ENCODE results near the gene GON4L.
"Not testable (repeated sequence)": the region's sequence is repeated elsewhere in the genome, so short reads cannot be mapped to it uniquely, and the experiment has no call there.

The GON4L gene

DNA sequence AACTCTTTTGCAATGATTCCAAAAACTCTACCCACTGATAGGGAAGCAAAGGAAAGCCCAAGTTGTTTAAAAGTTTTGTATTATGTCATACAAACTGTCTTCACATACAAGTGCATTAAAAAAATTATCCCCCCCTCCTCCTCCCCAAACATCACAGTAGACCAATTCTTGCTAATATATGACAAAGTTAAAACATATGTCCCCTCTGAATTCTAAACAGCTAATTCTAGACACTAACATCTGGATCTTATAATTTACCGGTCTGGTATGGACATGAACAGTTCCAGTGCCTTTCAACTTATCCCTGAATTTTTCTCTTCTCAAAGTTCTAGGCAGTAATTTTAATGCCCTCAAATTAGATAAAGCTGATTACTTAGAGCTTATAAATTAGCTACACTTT lies 40.7 kb upstream of the GON4L start:
- H3K36me3 ChIP-seq (replicated peaks), result peaks cover 49% of the 10 kb centered on the region
- no peak for DNase-seq
- no peaks in the 10 kb centered on the region for H3K27me3 ChIP-seq (replicated peaks)
- H3K27ac ChIP-seq, result no peak overlapping the region
- in situ Hi-C loops (cut with HindIII; ENCODE audit: low pct_ligation_motif_present, low sequenced_read_pairs), result no loop called here
- TF ChIP-seq, protein P1, sequence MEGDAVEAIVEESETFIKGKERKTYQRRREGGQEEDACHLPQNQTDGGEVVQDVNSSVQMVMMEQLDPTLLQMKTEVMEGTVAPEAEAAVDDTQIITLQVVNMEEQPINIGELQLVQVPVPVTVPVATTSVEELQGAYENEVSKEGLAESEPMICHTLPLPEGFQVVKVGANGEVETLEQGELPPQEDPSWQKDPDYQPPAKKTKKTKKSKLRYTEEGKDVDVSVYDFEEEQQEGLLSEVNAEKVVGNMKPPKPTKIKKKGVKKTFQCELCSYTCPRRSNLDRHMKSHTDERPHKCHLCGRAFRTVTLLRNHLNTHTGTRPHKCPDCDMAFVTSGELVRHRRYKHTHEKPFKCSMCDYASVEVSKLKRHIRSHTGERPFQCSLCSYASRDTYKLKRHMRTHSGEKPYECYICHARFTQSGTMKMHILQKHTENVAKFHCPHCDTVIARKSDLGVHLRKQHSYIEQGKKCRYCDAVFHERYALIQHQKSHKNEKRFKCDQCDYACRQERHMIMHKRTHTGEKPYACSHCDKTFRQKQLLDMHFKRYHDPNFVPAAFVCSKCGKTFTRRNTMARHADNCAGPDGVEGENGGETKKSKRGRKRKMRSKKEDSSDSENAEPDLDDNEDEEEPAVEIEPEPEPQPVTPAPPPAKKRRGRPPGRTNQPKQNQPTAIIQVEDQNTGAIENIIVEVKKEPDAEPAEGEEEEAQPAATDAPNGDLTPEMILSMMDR (IDR thresholded peaks at IDR 0.05; ENCODE audit: low read depth, low read length, missing control alignments), result no peak
- H3K4me3 ChIP-seq (ENCODE audit: low read depth, low read length), result no peak overlapping the region

DNA sequence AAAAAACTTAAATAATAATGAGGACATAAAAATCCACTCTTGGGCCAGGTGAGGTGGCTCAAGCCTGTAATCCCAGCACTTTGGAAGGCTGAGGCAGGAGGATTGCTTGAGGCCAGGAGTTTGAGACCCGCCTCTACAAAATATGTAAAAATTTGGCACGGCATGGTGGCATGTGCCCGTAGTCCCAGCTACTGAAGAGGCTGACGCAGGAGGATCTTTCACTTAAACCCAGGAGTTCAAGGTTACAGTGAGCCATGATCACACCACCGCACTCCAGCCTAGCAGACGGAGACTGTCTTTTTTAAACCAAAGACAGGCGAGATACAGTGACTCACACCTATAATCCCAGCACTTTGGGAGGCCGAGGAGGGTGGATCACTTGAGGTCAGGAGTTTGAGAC lies 39.5 kb upstream of the GON4L start:
- H3K4me3 ChIP-seq (ENCODE audit: low read depth, low read length); in situ Hi-C loops (cut with HindIII; ENCODE audit: low pct_ligation_motif_present, low sequenced_read_pairs); DNase-seq; H3K27ac ChIP-seq; H3K27me3 ChIP-seq (replicated peaks): not testable (repeated sequence)
- H3K36me3 ChIP-seq (replicated peaks), result peaks cover 42% of the 10 kb centered on the region

DNA sequence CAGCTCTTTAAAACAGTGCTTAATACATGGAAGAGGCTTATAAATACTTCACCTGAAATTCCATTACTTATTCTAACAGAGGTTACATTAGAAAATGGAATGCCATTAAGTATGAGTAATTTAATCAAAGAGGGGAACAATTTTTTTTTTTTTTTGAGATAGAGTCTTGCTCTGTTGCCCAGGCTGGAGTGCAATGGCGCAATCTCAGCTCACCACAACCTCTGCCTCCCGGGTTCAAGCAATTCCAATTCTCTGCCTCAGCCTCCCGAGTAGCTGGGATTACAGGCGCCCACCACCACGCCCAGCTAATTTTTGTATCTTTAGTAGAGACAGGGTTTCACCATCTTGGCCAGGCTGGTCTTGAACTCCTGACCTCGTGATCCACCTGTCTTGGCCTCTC lies 38.6 kb upstream of the GON4L start:
- peaks cover 33% of the 10 kb centered on the region for H3K36me3 ChIP-seq (replicated peaks)
- in situ Hi-C loops (cut with HindIII; ENCODE audit: low pct_ligation_motif_present, low sequenced_read_pairs), result not testable (repeated sequence)

DNA sequence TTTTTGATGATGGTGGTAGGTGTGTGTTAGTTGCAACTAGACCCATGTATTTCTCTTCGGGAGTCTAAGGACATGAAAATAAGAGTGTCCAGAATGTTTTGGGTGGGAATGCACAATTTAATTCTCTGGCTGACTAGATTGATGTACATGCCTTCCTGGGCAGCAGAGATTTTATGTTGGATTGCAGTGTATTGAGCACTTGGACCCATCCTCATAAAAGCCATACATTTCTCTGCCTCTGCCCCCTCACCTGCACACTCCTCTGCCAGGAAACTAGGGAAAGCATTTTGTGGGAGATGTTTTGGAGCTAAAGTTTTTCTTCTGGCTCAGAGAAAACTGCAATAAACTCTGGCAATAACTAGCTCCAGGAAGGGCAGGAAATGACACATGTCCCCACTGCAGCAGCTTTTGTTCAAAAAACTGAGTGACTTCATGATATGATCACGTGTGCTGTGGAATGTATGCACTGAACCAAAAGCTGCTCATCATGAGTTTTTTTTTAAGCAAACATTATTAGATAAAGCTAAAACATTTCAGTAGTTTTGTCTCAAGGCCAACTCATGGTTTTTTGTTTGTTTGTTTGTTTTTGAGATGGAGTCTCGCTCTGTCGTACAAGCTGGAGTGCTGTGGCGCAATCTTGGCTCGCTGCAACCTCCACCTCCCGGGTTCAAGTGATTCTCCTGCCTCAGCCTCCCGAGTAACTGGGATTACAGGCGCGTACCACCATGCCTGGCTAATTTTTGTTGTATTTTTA lies 36.6 kb upstream of the GON4L start:
- Histone ChIP-seq H3K36me3 (replicated peaks) (peaks cover 14% of the 10 kb centered on the region), H3K4me3 (ENCODE audit: low read depth, low read length) (peak overlapping the region; percentile 4), H3K27me3 (replicated peaks) (no peaks in the 10 kb centered on the region), H3K27ac (peak overlapping the region; percentile 79)
- DNase-seq, result peak; percentile 84
- in situ Hi-C loops (cut with HindIII; ENCODE audit: low pct_ligation_motif_present, low sequenced_read_pairs), result no loop called here
- TF ChIP-seq, protein P1 (IDR thresholded peaks at IDR 0.05; ENCODE audit: low read depth, low read length, missing control alignments), result no peak

More for the DNA sequence above, 38.6 kb upstream of the GON4L start:
- not testable (repeated sequence) for H3K4me3 ChIP-seq (ENCODE audit: low read depth, low read length); H3K27ac ChIP-seq; DNase-seq; H3K27me3 ChIP-seq (replicated peaks)

DNA sequence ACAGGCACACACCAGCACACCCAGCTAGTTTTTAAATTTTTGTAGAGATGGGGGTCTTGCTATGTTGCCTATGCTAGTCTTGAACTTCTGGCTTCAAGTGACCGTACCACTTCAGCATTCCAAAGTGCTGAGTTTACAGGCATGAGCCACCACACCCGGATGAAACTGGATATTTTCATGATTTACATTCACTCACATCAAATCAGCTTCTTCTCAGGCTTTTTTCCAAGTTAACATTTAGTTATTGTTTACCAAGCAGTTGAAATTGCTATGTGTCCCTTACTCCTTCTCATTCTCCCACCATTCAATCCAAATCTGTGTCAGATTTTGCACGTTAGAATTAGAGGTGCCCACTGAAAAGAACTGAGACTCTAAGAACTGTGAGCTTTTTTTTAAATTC lies 35.8 kb upstream of the GON4L start:
- TF ChIP-seq, protein P1 (IDR thresholded peaks at IDR 0.05; ENCODE audit: low read depth, low read length, missing control alignments), result no peak
- Histone ChIP-seq H3K4me3 (ENCODE audit: low read depth, low read length) (no peak overlapping the region), H3K36me3 (replicated peaks) (peaks cover 13% of the 10 kb centered on the region), H3K27me3 (replicated peaks) (no peaks in the 10 kb centered on the region), H3K27ac (peak overlapping the region; percentile 79)
- DNase-seq, result peak; percentile 65
- in situ Hi-C loops (cut with HindIII; ENCODE audit: low pct_ligation_motif_present, low sequenced_read_pairs), result no loop called here

DNA sequence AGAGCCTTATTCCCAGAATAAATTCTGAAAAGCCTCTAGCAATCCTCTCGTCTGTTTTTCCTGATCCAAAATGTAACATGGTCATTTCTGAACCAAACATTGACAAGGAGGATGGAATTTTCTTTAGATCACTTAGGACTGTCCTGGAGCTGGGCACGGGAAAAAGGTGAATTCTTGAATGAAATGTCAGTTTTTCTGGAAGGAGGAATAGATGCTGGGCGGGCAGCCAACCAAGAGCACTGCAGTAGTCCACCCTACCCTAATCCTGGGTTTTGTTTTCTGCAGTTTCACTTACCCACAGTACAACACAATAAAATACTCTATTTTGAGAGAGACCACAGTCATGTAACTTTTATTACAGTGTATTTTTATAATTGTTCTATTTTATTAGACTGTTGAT lies 33.2 kb upstream of the GON4L start:
- Histone ChIP-seq H3K4me3 (ENCODE audit: low read depth, low read length) (no peak overlapping the region), H3K27ac (peak overlapping the region; percentile 10), H3K27me3 (replicated peaks) (no peaks in the 10 kb centered on the region), H3K36me3 (replicated peaks) (no peaks in the 10 kb centered on the region)
- TF ChIP-seq, protein P1 (IDR thresholded peaks at IDR 0.05; ENCODE audit: low read depth, low read length, missing control alignments), result no peak
- no peak for DNase-seq
- in situ Hi-C loops (cut with HindIII; ENCODE audit: low pct_ligation_motif_present, low sequenced_read_pairs), result no loop called here

DNA sequence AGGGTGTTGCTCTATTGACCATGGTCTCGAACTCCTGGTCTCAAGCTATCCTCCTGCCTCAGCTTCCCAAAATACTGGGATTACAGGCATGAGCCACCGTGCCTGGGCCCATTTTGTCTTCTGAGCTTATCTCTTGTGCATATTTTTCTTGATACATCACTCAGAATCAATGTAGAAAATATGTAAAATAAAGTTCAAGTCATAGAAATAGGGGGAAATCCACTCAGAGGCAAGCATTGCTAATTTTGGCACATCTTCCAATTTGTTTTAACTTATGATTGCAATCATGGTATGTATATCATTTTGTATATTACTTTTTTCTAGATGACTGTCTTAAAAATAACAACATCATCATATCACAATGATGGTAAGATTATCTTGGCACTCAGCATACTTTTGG lies 32.6 kb upstream of the GON4L start:
- peak; percentile 69 for DNase-seq
- in situ Hi-C loops (cut with HindIII; ENCODE audit: low pct_ligation_motif_present, low sequenced_read_pairs), result no loop called here
- Histone ChIP-seq H3K27me3 (replicated peaks) (no peaks in the 10 kb centered on the region), H3K4me3 (ENCODE audit: low read depth, low read length) (no peak overlapping the region), H3K27ac (peak overlapping the region; percentile 10), H3K36me3 (replicated peaks) (no peaks in the 10 kb centered on the region)
- TF ChIP-seq, protein P1 (IDR thresholded peaks at IDR 0.05; ENCODE audit: low read depth, low read length, missing control alignments), result no peak

Measured in brain microvascular endothelial cell (primary cell).